ENCODE data around the gene SPECC1. TPM values are rescaled to one million over a fixed set of nuclear protein-coding genes. Genes with fewer than 3 reads are reported as not detected.
"Not testable (repeated sequence)": the region's sequence is repeated elsewhere in the genome, so short reads cannot be mapped to it uniquely, and the experiment has no call there.

Gene SPECC1
- total RNA-seq, 2 donors from 2014 or later: 53.5 to 78.3 TPM

- H3K36me3 ChIP-seq; intact Hi-C loops (cut with DNase I); H3K9me3 ChIP-seq; H3K4me1 ChIP-seq; H3K27ac ChIP-seq; H3K9ac ChIP-seq (ENCODE audit: low read depth in 2 of 2, low read length in 2 of 2); H3K27me3 ChIP-seq: not testable (repeated sequence)
- peak; percentile 66 for DNase-seq
- H3K4me3 ChIP-seq: peak overlapping the region; percentile 44
- peak; percentile 92 for TF ChIP-seq CTCF (IDR thresholded peaks at IDR 0.05)
These were observed 311.5 kb downstream of the SPECC1 start for GRCh38 chr17:20320535-20321229.

GRCh38 chr17:20321357-20321756, 312.2 kb downstream of the SPECC1 start:
- intact Hi-C loops (cut with DNase I); H3K4me3 ChIP-seq; H3K27ac ChIP-seq; H3K9me3 ChIP-seq; DNase-seq; H3K9ac ChIP-seq (ENCODE audit: low read depth in 2 of 2, low read length in 2 of 2); H3K36me3 ChIP-seq; H3K27me3 ChIP-seq; H3K4me1 ChIP-seq: not testable (repeated sequence)

GRCh38 chr17:20327739-20328138, 318.6 kb downstream of the SPECC1 start:
- H3K27me3 ChIP-seq; H3K9me3 ChIP-seq; DNase-seq; H3K9ac ChIP-seq (ENCODE audit: low read depth in 2 of 2, low read length in 2 of 2); H3K36me3 ChIP-seq; H3K27ac ChIP-seq; H3K4me3 ChIP-seq; H3K4me1 ChIP-seq; intact Hi-C loops (cut with DNase I): not testable (repeated sequence)

GRCh38 chr17:20351405-20351804, 342.2 kb downstream of the SPECC1 start:
- DNase-seq; intact Hi-C loops (cut with DNase I); H3K27ac ChIP-seq; H3K4me1 ChIP-seq; H3K9me3 ChIP-seq; H3K4me3 ChIP-seq; H3K36me3 ChIP-seq; H3K9ac ChIP-seq (ENCODE audit: low read depth in 2 of 2, low read length in 2 of 2); H3K27me3 ChIP-seq: not testable (repeated sequence)

- H3K27me3 ChIP-seq; H3K4me3 ChIP-seq; H3K36me3 ChIP-seq; H3K27ac ChIP-seq; DNase-seq; H3K9ac ChIP-seq (ENCODE audit: low read depth in 2 of 2, low read length in 2 of 2); H3K9me3 ChIP-seq; H3K4me1 ChIP-seq; intact Hi-C loops (cut with DNase I): not testable (repeated sequence)
These were observed 343.4 kb downstream of the SPECC1 start for GRCh38 chr17:20352567-20352966.

- H3K4me1 ChIP-seq; intact Hi-C loops (cut with DNase I); H3K36me3 ChIP-seq; H3K4me3 ChIP-seq; DNase-seq; H3K9ac ChIP-seq (ENCODE audit: low read depth in 2 of 2, low read length in 2 of 2); H3K27me3 ChIP-seq; H3K27ac ChIP-seq; H3K9me3 ChIP-seq: not testable (repeated sequence)
These were observed 354.7 kb downstream of the SPECC1 start for GRCh38 chr17:20363846-20364245.

Other genes with a start within 250 kb of the SPECC1 start
- 1 to 10 TPM; 3.5 to 7.0 TPM for gene ULK2, start 141.4 kb upstream of the SPECC1 start, total RNA-seq
- gene AKAP10, start 31.5 kb upstream of the SPECC1 start, total RNA-seq: 10 to 100 TPM; 27.5 to 30.3 TPM